IMR-90 (cell line): ENCODE measurements around the gene ABCC4. TPM values are rescaled to one million over a fixed set of nuclear protein-coding genes. Genes with fewer than 3 reads are reported as not detected.
A peak's percentile ranks its signal among the peaks of the same experiment; 100 is the strongest.

Source experiments
- ATAC-seq: fragments of 200-7000 bp; cut with Tn5 transposase; 2 replicates; pipeline ENCODE4 v1.9.1; 2020; ENCODE audit warnings: low read depth, mild to moderate bottlenecking, moderate library complexity
- BruUV-seq: library from RNA; stranded (reverse); fragments of 400-500 nt; replicated peaks from 2 replicates; lab custom pipeline; 2021; lab: Mats Ljungman, UMichigan
- CTCF ChIA-PET: fragments of 300-600 bp; formaldehyde crosslinking; extraction: SDS; loops from one replicate; lab custom pipeline; 2021; ENCODE audit warnings: antibody characterized with exemption; lab: Yijun Ruan, JAX
- POLR2A ChIA-PET: fragments of 300-600 bp; sonication (Branson Sonifier 250); formaldehyde crosslinking; loops from one replicate; lab custom pipeline; 2022; ENCODE audit warnings: antibody characterized with exemption; ENCODE audit not compliant: unreplicated experiment; lab: Charles Lee
- DNase-seq: peaks from one replicate; pipeline ENCODE4 v3.0.0; 2013
- H2AFZ ChIP-seq: replicated peaks from 2 replicates; pipeline ENCODE3; 2013; ENCODE audit warnings: low read length, mild to moderate bottlenecking; ENCODE audit not compliant: poor library complexity
- H2AK5ac ChIP-seq: 2 replicates; pipeline ENCODE4 v1.6.1; 2013; ENCODE audit warnings: low read depth, low read length, inconsistent platforms
- H2AK9ac ChIP-seq: replicated peaks from 2 replicates; pipeline ENCODE3; 2013; ENCODE audit warnings: mild to moderate bottlenecking, low read depth, low read length, moderate library complexity; ENCODE audit not compliant: poor library complexity
- H2BK120ac ChIP-seq: 2 replicates; pipeline ENCODE4 v1.6.1; 2013; ENCODE audit warnings: low read depth, low read length, inconsistent platforms
- H2BK15ac ChIP-seq: 3 replicates; pipeline ENCODE4 v1.6.1; 2013; ENCODE audit warnings: low read depth, low read length, inconsistent platforms
- H2BK20ac ChIP-seq: 2 replicates; pipeline ENCODE4 v1.6.1; 2013; ENCODE audit warnings: low read depth, mild to moderate bottlenecking, inconsistent platforms, low read length, moderate library complexity
- H2BK5ac ChIP-seq: 2 replicates; pipeline ENCODE4 v1.6.1; 2013; ENCODE audit warnings: mild to moderate bottlenecking, low read depth, low read length, inconsistent platforms; ENCODE audit not compliant: poor library complexity, severe bottlenecking
- H3K14ac ChIP-seq: replicated peaks from 2 replicates; pipeline ENCODE4 v1.6.1; 2013; ENCODE audit warnings: low read depth, low read length, inconsistent platforms
- H3K18ac ChIP-seq: 2 replicates; pipeline ENCODE4 v1.6.1; 2013; ENCODE audit warnings: low read depth, low read length, control low read depth
- H3K23ac ChIP-seq: 2 replicates; pipeline ENCODE4 v1.6.1; 2013; ENCODE audit warnings: low read depth, low read length, inconsistent platforms
- H3K27ac ChIP-seq: 2 replicates; pipeline ENCODE4 v1.5.1; 2013; ENCODE audit warnings: mild to moderate bottlenecking, control low read depth, low read length; ENCODE audit not compliant: insufficient read depth
- H3K27me3 ChIP-seq: 2 replicates; pipeline ENCODE4 v1.6.1; 2013; ENCODE audit warnings: low read length; ENCODE audit not compliant: control insufficient read depth, insufficient read depth
- H3K36me3 ChIP-seq: 2 replicates; pipeline ENCODE4 v1.6.1; 2013; ENCODE audit warnings: low read length, mixed read lengths; ENCODE audit not compliant: control insufficient read depth, insufficient read depth
- H3K4ac ChIP-seq: 2 replicates; pipeline ENCODE4 v1.6.1; 2013; ENCODE audit warnings: low read depth, low read length, inconsistent platforms
- H3K4me1 ChIP-seq: 2 replicates; pipeline ENCODE4 v1.6.1; 2013; ENCODE audit warnings: low read length, mixed read lengths; ENCODE audit not compliant: control insufficient read depth, insufficient read depth
- H3K4me2 ChIP-seq: 2 replicates; pipeline ENCODE4 v1.6.1; 2013; ENCODE audit warnings: low read depth, mild to moderate bottlenecking, control low read depth, low read length, moderate library complexity
- H3K4me3 ChIP-seq: 2 replicates; pipeline ENCODE4 v1.5.1; 2013; ENCODE audit warnings: low read depth, mild to moderate bottlenecking, control low read depth, low read length, moderate library complexity; ENCODE audit not compliant: insufficient read depth
- H3K56ac ChIP-seq: 2 replicates; pipeline ENCODE4 v1.6.1; 2013; ENCODE audit warnings: low read length, inconsistent platforms; ENCODE audit not compliant: insufficient read depth; ENCODE audit errors: extremely low read depth
- H3K79me1 ChIP-seq, 2 experiments: 2 replicates each; pipeline ENCODE4 v1.6.1; 2013; ENCODE audit warnings: low read length in 2 of 2, inconsistent platforms in 1 of 2, low read depth in 1 of 2
- H3K9ac ChIP-seq: 2 replicates; pipeline ENCODE4 v1.6.1; 2013; ENCODE audit warnings: low read depth, low read length, control low read depth
- H3K9me1 ChIP-seq: 2 replicates; pipeline ENCODE4 v1.6.1; 2013; ENCODE audit warnings: low read length, inconsistent platforms; ENCODE audit not compliant: insufficient read depth
- H3K9me3 ChIP-seq: 2 replicates; pipeline ENCODE4 v1.6.1; 2013; ENCODE audit warnings: low read length; ENCODE audit not compliant: control insufficient read depth, insufficient read depth
- H4K20me1 ChIP-seq: 2 replicates; pipeline ENCODE4 v1.6.1; 2013; ENCODE audit warnings: low read length, inconsistent platforms; ENCODE audit not compliant: insufficient read depth
- H4K5ac ChIP-seq: 2 replicates; pipeline ENCODE4 v1.6.1; 2013; ENCODE audit warnings: mild to moderate bottlenecking, low read depth, low read length, control low read depth
- H4K8ac ChIP-seq, 2 experiments: 2 replicates each; pipeline ENCODE4 v1.6.1; 2013; ENCODE audit warnings: low read depth in 2 of 2, low read length in 2 of 2, control low read depth in 1 of 2, inconsistent platforms in 1 of 2
- H4K91ac ChIP-seq: 2 replicates; pipeline ENCODE4 v1.6.1; 2013; ENCODE audit warnings: low read depth, low read length, inconsistent platforms; ENCODE audit not compliant: insufficient read depth
- CEBPB ChIP-seq: IDR thresholded peaks from 2 replicates; pipeline ENCODE4 v1.6.1; 2012; ENCODE audit warnings: low read depth, low read length, improper control_type of control experiment
- WGBS, 2 experiments: methylation state at CpG; one replicate each; pipeline versions ENCODE4 v1.1.5 to v1.1.7; 2013; ENCODE audit warnings: missing lambda C conversion rate in 2 of 2; ENCODE audit not compliant: insufficient read length in 1 of 2; ENCODE audit errors: extremely low coverage in 2 of 2; 5-methylcytosine and 5-hydroxymethylcytosine counted together
- dilution Hi-C: fragments of 300-500 bp; cut with HindIII; formaldehyde crosslinking; loops from one replicate; pipeline ENCODE4 v1.14.3; 2018; ENCODE audit warnings: low sequenced_read_pairs; ENCODE audit not compliant: unreplicated experiment
- in situ Hi-C: fragments of 300-500 bp; cut with MboI; formaldehyde crosslinking; loops from 3 replicates; pipeline ENCODE4 v1.14.3; 2019; ENCODE audit warnings: low sequenced_read_pairs, inconsistent platforms, mixed read lengths
- intact Hi-C: fragments of 100-400 bp; cut with micrococcal nuclease; formaldehyde crosslinking; loops from 2 replicates; pipeline ENCODE4 v1.10.0; 2022
- polyA plus RNA-seq, 3 experiments: library from polyadenylated mRNA; depleted of rRNA; stranded (reverse); fragments of >200 nt; gene quantifications; 2 replicates each; pipeline ENCODE4 v1.2.3, GENCODE V29; 2012; ENCODE audit warnings: low replicate concordance in 1 of 3
- total RNA-seq: library from RNA; depleted of rRNA; stranded (reverse); fragments of >200 nt; gene quantifications from 2 replicates; pipeline ENCODE4 v1.2.3, GENCODE V29; 2012

Gene ABCC4
- total and polyA plus RNA-seq, 2 of the 4 experiments (the other 2 are of a cell fraction): 16.6 to 41.4 TPM

GRCh38 chr13:95301968-95302393, 730 bp upstream of the ABCC4 start:
- peaks cover 9% of the 10 kb centered on the region for H3K9me1 ChIP-seq
- H3K4me1 ChIP-seq: peaks cover 17% of the 10 kb centered on the region
- H3K23ac ChIP-seq: peak overlapping the region; percentile 90
- H2BK20ac ChIP-seq: no peak overlapping the region; the same call in 1 of the 2 replicates
- H3K9ac ChIP-seq: peak overlapping the region; percentile 72; the same call in 1 of the 2 replicates
- peak overlapping the region; percentile 41 for H3K56ac ChIP-seq
- H4K20me1 ChIP-seq: peaks cover 14% of the 10 kb centered on the region
- dilution Hi-C loops (no loop called here), in situ Hi-C loops (no loop called here), intact Hi-C loops (loop anchor here (1.0 to 2.0 kb wide), 3 partner anchors 31 to 79 kb away; no protein-coding TSS in a partner anchor)
- peak overlapping the region; percentile 76; the same call in 1 of the 2 replicates for H3K14ac ChIP-seq
- 2% methylated on average over 6 of the region's 13 CpGs; no CpG with 5 or more reads in 1 of the 2 experiments for WGBS, 2 experiments
- H3K4me3 ChIP-seq: peak overlapping the region; percentile 78
- no peaks in the 10 kb centered on the region for H3K9me3 ChIP-seq
- H2AFZ ChIP-seq: peak overlapping the region; percentile 92
- peak overlapping the region; percentile 67 for H2BK5ac ChIP-seq
- H2BK120ac ChIP-seq: peak overlapping the region; percentile 39
- CTCF ChIA-PET: interaction anchor here (0.7 to 1.1 kb wide), 3 partner anchors 31 to 95 kb away, joined by 3 to 4 read pairs (median 3); no protein-coding TSS in a partner anchor
- peak overlapping the region; percentile 87 for H2AK9ac ChIP-seq
- peak overlapping the region; percentile 89 for H3K27ac ChIP-seq
- no peak overlapping the region for H3K18ac ChIP-seq
- TF ChIP-seq CEBPB: no peak
- peak overlapping the region; percentile 68 for H3K4ac ChIP-seq
- H3K36me3 ChIP-seq: peaks cover 11% of the 10 kb centered on the region
- peaks cover 20 to 49% of the 10 kb centered on the region in 2 experiments for H3K79me1 ChIP-seq
- H3K4me2 ChIP-seq: peak overlapping the region; percentile 77
- DNase-seq: no peak
- H4K8ac ChIP-seq: peak overlapping the region; percentile 39 to 61; a peak in 2 of 4 replicates
- no peaks in the 10 kb centered on the region for H3K27me3 ChIP-seq
- H2AK5ac ChIP-seq: peak overlapping the region; percentile 46
- POLR2A ChIA-PET: interaction anchor here (0.5 to 1.0 kb wide), 6 partner anchors 13 to 98 kb away, joined by 3 to 8 read pairs (median 4); no protein-coding TSS in a partner anchor
- BruUV-seq: no TSS peak
- H4K5ac ChIP-seq: peak overlapping the region; percentile 16; the same call in 1 of the 2 replicates
- peak overlapping the region; percentile 78; the same call in 1 of the 3 replicates for H2BK15ac ChIP-seq
- no peak for ATAC-seq
- peak overlapping the region; percentile 55 for H4K91ac ChIP-seq
